ENCODE measurements around the gene TREX2. TPM values are rescaled to one million over a fixed set of nuclear protein-coding genes. Genes with fewer than 3 reads are reported as not detected.

The TREX2 gene
- total and polyA plus RNA-seq, 10 of the 15 experiments (the other 5 are each of a cell fraction or from before 2014, with no cell fraction given) = 0.09 to 0.97 (median 0.60) TPM; not detected in 3

- POLR2A ChIA-PET = no interaction called here
- Histone ChIP-seq H3K27ac (ENCODE audit: control insufficient read depth, insufficient read depth) (no peak overlapping the region), H3K4me2 (ENCODE audit: control insufficient read depth, insufficient read depth) (peak overlapping the region; percentile 73), H3K9me3 (replicated peaks; ENCODE audit: control insufficient read depth, insufficient read depth, low read length) (no peaks in the 10 kb centered on the region; the same call in 2 of the 3 replicates), H4K20me1 (ENCODE audit: control insufficient read depth, insufficient read depth) (no peaks in the 10 kb centered on the region), H3K79me2 (ENCODE audit: control insufficient read depth, insufficient read depth, low read length) (no peaks in the 10 kb centered on the region), H3K4me3 (peak overlapping the region; percentile 71; the same call in 1 of the 2 replicates), H3K36me3 (ENCODE audit: control insufficient read depth in 2 of 2, insufficient read depth in 2 of 2, low read length in 1 of 2) (no peaks in the 10 kb centered on the region), H3K27me3 (replicated peaks in 1 of 2; ENCODE audit: control insufficient read depth in 2 of 2, insufficient read depth in 2 of 2, low read length in 1 of 2) (no peaks in the 10 kb centered on the region), H3K9ac (ENCODE audit: control insufficient read depth, insufficient read depth, low read length) (peak overlapping the region; percentile 32; the same call in 1 of the 2 replicates), H2AFZ (ENCODE audit: control insufficient read depth, low read depth, low read length) (peak overlapping the region; percentile 33), H3K4me1 (ENCODE audit: control insufficient read depth, insufficient read depth, low read length) (no peaks in the 10 kb centered on the region)
- DNase-seq (ENCODE audit: low read depth, low spot score) (no peak), ATAC-seq (peak; percentile 44), FAIRE-seq (no peak)
- CTCF ChIA-PET = no interaction called here
- TF ChIP-seq NRF1 (conservative IDR thresholded peaks at IDR 0.05; ENCODE audit: low read depth, low read length) = no peak
- TF ChIP-seq MAX (IDR thresholded peaks at IDR 0.05; ENCODE audit: low read depth, low read length) = no peak
- TF ChIP-seq HDGF (IDR thresholded peaks at IDR 0.05) = no peak
- TF ChIP-seq E4F1 (IDR thresholded peaks at IDR 0.05; ENCODE audit: borderline replicate concordance, partially characterized antibody) = no peak
- no peak for TF ChIP-seq USF2 (IDR thresholded peaks at IDR 0.05; ENCODE audit: borderline replicate concordance, low read depth, low read length)
- TF ChIP-seq, protein P1, sequence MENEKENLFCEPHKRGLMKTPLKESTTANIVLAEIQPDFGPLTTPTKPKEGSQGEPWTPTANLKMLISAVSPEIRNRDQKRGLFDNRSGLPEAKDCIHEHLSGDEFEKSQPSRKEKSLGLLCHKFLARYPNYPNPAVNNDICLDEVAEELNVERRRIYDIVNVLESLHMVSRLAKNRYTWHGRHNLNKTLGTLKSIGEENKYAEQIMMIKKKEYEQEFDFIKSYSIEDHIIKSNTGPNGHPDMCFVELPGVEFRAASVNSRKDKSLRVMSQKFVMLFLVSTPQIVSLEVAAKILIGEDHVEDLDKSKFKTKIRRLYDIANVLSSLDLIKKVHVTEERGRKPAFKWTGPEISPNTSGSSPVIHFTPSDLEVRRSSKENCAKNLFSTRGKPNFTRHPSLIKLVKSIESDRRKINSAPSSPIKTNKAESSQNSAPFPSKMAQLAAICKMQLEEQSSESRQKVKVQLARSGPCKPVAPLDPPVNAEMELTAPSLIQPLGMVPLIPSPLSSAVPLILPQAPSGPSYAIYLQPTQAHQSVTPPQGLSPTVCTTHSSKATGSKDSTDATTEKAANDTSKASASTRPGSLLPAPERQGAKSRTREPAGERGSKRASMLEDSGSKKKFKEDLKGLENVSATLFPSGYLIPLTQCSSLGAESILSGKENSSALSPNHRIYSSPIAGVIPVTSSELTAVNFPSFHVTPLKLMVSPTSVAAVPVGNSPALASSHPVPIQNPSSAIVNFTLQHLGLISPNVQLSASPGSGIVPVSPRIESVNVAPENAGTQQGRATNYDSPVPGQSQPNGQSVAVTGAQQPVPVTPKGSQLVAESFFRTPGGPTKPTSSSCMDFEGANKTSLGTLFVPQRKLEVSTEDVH (IDR thresholded peaks at IDR 0.05; ENCODE audit: low read depth, partially characterized antibody) = no peak
- no peak for TF ChIP-seq SMC3 (IDR thresholded peaks at IDR 0.05; ENCODE audit: borderline replicate concordance, low read length)
- TF ChIP-seq ZNF622 (IDR thresholded peaks at IDR 0.05) = no peak
- TF ChIP-seq KLF5 (IDR thresholded peaks at IDR 0.05; ENCODE audit: partially characterized antibody) = no peak
- TF ChIP-seq LARP7 (IDR thresholded peaks at IDR 0.05) = no peak
- TF ChIP-seq, protein P2, sequence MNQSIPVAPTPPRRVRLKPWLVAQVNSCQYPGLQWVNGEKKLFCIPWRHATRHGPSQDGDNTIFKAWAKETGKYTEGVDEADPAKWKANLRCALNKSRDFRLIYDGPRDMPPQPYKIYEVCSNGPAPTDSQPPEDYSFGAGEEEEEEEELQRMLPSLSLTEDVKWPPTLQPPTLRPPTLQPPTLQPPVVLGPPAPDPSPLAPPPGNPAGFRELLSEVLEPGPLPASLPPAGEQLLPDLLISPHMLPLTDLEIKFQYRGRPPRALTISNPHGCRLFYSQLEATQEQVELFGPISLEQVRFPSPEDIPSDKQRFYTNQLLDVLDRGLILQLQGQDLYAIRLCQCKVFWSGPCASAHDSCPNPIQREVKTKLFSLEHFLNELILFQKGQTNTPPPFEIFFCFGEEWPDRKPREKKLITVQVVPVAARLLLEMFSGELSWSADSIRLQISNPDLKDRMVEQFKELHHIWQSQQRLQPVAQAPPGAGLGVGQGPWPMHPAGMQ (IDR thresholded peaks at IDR 0.05; ENCODE audit: borderline replicate concordance) = no peak
- in situ Hi-C loops (cut with MboI) (no loop called here), intact Hi-C loops (cut with micrococcal nuclease; ENCODE audit: unreplicated experiment) (no loop called here)
- SMC1A ChIA-PET (ENCODE audit: uncharacterized antibody, unreplicated experiment) = no interaction called here
- no TSS peak for BruUV-seq (replicated peaks)
- 61% methylated on average over 17 of the region's 17 CpGs for WGBS (ENCODE audit: insufficient coverage, insufficient replicate concordance, low lambda C conversion rate, missing lambda C conversion rate)
- RAD21 ChIA-PET (ENCODE audit: unreplicated experiment) = no interaction called here
These were observed 33.8 kb downstream of the TREX2 start for GRCh38 chrX:153411988-153412574.
